ENCODE results near the gene JUP.

GRCh38 chr17:41775394-41776226, 10.9 kb downstream of the JUP start:
- TF ChIP-seq POLR2A (IDR thresholded peaks at IDR 0.05; ENCODE audit: low read length) (no peak), GATA1 (IDR thresholded peaks at IDR 0.05; ENCODE audit: low read depth, low read length) (no peak)
